ENCODE results near the gene BMF. TPM values are rescaled to one million over a fixed set of nuclear protein-coding genes. Genes with fewer than 3 reads are reported as not detected.

BMF gene
- total RNA-seq, 2 donors from 2014 or later: 23.7 to 25.9 TPM

- no peak overlapping the region for H3K4me3 Mint-ChIP-seq
- H3K36me3 Mint-ChIP-seq (ENCODE audit: insufficient read depth in 2 of 2): peaks cover 0 to 2% of the 10 kb centered on the region in 2 donors
- peaks cover 31% of the 10 kb centered on the region for H3K4me1 Mint-ChIP-seq (ENCODE audit: low read depth)
- DNase-seq (no peak), ATAC-seq (replicated peaks in 1 of 2) (no peak)
- no peak overlapping the region for H3K27ac Mint-ChIP-seq
- H3K27me3 Mint-ChIP-seq (ENCODE audit: low read depth): no peaks in the 10 kb centered on the region
- H3K9me3 Mint-ChIP-seq: no peaks in the 10 kb centered on the region
These were observed 39.2 kb downstream of the BMF start for GRCh38 chr15:40069178-40070165.

DNA sequence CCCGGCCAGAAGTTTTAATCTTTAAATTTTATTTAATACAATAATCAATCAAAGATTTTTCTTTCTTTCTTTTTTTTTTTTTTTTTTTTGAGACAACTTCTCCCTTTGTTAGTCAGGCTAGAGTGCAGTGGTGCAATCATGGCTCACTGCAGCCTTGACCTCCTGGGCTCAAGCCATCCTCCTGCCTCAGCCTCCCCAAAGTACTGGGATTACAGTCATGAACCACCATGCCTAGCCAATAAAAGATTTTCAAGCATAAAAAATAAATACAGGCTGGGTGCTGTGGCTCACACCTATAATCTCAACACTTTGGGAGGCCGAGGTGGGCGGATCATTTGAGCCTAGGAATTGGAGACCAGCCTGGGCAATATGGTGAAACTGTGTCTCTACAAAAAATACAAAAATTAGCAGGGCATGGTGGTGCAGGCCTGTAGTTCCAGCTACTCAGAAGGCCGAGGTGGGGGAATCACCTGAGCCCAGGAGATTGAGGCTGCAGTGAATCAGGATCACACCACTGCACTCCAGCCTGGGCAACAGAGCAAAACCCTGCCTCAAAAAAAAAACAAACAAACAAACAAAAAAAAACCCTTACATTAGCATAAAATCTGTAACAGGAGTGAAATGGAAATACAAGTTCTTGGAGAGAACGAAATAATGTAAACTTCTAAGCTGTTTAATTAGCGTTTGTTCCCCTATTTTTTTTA, 40.6 kb downstream of the BMF start:
- Mint-ChIP-seq H3K27ac (no peak overlapping the region), H3K27me3 (ENCODE audit: low read depth) (no peaks in the 10 kb centered on the region), H3K36me3 (ENCODE audit: insufficient read depth in 2 of 2) (no peaks in the 10 kb centered on the region), H3K4me1 (ENCODE audit: low read depth) (peaks cover 31% of the 10 kb centered on the region), H3K4me3 (no peak overlapping the region), H3K9me3 (no peaks in the 10 kb centered on the region)
- no peak for DNase-seq
- ATAC-seq (replicated peaks in 1 of 2): no peak

- no peak for DNase-seq
- no peak overlapping the region for H3K4me3 Mint-ChIP-seq
These were observed 42.1 kb downstream of the BMF start for GRCh38 chr15:40066589-40066988.

DNA sequence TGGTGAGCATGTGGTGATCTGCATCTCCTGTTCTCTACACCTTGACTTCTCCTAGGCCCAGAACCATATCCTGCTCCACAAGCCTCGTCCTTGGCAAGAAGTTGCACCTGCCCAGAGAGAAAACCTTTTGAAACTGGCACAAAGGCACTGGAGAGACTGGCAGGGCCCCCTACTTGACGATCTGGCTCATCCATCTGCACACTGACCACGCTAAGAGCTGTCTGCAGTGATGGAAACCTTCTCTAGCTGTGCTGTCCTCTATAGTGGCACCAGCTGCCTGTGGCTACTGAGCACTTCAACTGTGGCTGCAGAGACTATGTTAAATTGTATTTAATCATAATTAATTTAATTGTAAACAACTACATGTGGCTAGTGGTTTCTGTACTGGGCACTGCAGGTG, 43.5 kb downstream of the BMF start:
- Mint-ChIP-seq H3K9me3 (no peaks in the 10 kb centered on the region), H3K27me3 (ENCODE audit: low read depth) (no peaks in the 10 kb centered on the region), H3K4me1 (ENCODE audit: low read depth) (peaks cover 32% of the 10 kb centered on the region), H3K4me3 (no peak overlapping the region), H3K36me3 (ENCODE audit: insufficient read depth in 2 of 2) (peaks cover 0 to 2% of the 10 kb centered on the region in 2 donors), H3K27ac (no peak overlapping the region)
- ATAC-seq (replicated peaks in 1 of 2): no peak
- no peak for DNase-seq

More at GRCh38 chr15:40066589-40066988, 42.1 kb downstream of the BMF start:
- ATAC-seq (replicated peaks in 1 of 2): no peak
- H3K4me1 Mint-ChIP-seq (ENCODE audit: low read depth): peaks cover 32% of the 10 kb centered on the region
- H3K27me3 Mint-ChIP-seq (ENCODE audit: low read depth): no peaks in the 10 kb centered on the region
- H3K9me3 Mint-ChIP-seq: no peaks in the 10 kb centered on the region
- no peaks in the 10 kb centered on the region for H3K36me3 Mint-ChIP-seq (ENCODE audit: insufficient read depth in 2 of 2)
- no peak overlapping the region for H3K27ac Mint-ChIP-seq

DNA sequence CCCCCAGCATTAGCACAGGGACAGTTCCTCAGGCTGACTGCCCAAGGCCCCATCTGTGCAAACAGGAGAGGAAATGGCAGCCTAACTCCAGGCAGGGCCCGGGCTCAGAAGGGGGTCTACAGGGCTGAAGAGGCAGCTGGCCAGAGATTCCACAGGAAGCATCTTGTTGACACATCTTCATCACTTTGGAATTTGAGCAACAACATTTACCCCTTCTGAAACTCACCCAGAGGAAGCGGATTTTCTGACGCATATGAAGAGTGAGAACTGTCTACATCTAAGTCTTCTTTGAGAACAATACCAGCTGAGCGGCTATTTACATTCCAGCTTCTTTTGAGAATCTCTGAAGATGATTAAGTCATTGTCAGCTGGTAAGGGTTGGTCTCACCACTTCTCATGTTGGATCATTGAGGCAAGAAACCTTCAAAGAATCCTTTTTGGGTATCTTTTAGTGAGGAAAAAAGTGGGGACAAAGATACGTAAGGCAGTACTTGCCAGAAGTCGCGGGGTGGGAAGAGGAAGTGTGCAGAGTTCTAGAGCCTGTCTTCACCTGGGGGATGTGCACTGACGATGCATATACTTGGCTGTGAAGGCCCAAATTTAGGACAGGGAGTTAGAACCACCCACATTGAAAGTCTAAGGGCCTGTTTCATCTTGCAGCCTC, 44.3 kb downstream of the BMF start:
- H3K27me3 Mint-ChIP-seq (ENCODE audit: low read depth): no peaks in the 10 kb centered on the region
- H3K36me3 Mint-ChIP-seq (ENCODE audit: insufficient read depth in 2 of 2): peaks cover 0 to 2% of the 10 kb centered on the region in 2 donors
- H3K27ac Mint-ChIP-seq: no peak overlapping the region
- DNase-seq (peak in 1 of 2 donors; percentile 29), ATAC-seq (replicated peaks in 1 of 2) (peak; percentile 61 to 76)
- H3K9me3 Mint-ChIP-seq: no peaks in the 10 kb centered on the region
- H3K4me1 Mint-ChIP-seq (ENCODE audit: low read depth): peaks cover 28% of the 10 kb centered on the region
- H3K4me3 Mint-ChIP-seq: peak overlapping the region; percentile 31 to 47

DNA sequence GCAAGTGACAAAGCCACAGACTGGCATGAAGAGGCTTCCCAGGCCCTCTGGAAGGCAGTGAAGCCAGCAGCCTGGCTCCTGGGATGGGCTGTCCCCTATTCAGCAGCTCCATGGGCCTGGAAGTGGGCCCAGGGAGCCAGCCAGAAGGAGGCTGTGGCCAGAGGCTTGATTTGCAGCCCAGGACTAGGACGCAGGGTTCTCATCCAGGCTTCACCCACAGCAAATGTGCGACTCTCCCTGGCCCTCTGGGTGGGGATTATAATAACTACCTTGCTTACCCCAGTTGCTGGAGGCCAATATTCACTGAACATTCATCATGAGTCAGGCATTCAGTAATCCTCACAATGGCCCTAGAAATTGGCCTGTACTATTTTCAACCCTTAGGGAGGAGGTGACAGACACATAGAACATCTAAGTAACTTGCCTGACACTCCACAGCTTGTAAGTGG, 45.1 kb downstream of the BMF start:
- H3K27ac Mint-ChIP-seq: no peak overlapping the region
- peak; percentile 27 to 29 for ATAC-seq (replicated peaks in 1 of 2)
- H3K36me3 Mint-ChIP-seq (ENCODE audit: insufficient read depth in 2 of 2): peaks cover 0 to 2% of the 10 kb centered on the region in 2 donors
- H3K27me3 Mint-ChIP-seq (ENCODE audit: low read depth): no peaks in the 10 kb centered on the region
- H3K9me3 Mint-ChIP-seq: no peaks in the 10 kb centered on the region
- DNase-seq: no peak
- peaks cover 31% of the 10 kb centered on the region for H3K4me1 Mint-ChIP-seq (ENCODE audit: low read depth)
- no peak overlapping the region for H3K4me3 Mint-ChIP-seq

DNA sequence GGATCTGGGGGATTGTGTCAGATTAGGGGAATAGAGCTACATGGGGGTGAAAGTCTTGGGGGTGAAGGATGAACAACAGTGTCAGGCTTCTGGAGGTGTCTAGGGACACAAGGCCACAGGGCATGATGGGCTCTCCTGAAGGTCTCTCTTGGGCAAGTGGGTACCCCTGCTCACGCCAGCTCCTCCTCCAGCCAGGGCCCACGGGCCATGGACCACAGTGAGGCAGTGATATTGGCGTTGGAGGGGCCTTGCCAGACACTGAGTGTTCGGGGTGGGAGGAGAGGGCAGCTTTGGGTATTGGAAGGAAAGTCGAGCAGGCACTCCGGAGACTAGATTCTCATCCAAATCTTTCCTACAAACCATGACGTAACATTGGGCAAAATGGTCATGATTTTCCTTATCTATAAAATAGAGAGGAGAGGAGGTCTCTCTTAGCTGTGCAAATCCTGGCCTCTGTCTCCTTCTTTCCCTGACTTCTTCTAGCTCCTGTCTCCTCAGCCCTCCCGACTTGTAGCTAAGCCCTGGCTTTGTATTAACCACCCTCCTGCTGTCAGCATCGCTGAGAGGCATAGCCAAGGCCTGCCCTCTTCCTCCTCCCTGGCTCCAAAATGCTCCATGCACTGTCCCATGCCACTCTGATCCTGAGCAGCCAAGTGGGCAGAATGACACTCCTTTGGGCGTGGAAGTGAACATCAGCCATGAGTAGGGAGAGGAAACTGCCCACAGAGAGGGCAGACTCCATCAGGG, 45.7 kb downstream of the BMF start:
- Mint-ChIP-seq H3K27me3 (ENCODE audit: low read depth) (no peaks in the 10 kb centered on the region), H3K4me3 (no peak overlapping the region), H3K4me1 (ENCODE audit: low read depth) (peaks cover 37% of the 10 kb centered on the region), H3K27ac (no peak overlapping the region), H3K36me3 (ENCODE audit: insufficient read depth in 2 of 2) (peaks cover 0 to 2% of the 10 kb centered on the region in 2 donors), H3K9me3 (no peaks in the 10 kb centered on the region)
- DNase-seq (no peak), ATAC-seq (replicated peaks in 1 of 2) (no peak)

- peaks cover 45% of the 10 kb centered on the region for H3K4me1 Mint-ChIP-seq (ENCODE audit: low read depth)
- no peaks in the 10 kb centered on the region for H3K27me3 Mint-ChIP-seq (ENCODE audit: low read depth)
- peak; percentile 48 to 57 for DNase-seq
- no peak overlapping the region for H3K4me3 Mint-ChIP-seq
- H3K27ac Mint-ChIP-seq: no peak overlapping the region
- H3K9me3 Mint-ChIP-seq: no peaks in the 10 kb centered on the region
- peaks cover 0 to 2% of the 10 kb centered on the region in 2 donors for H3K36me3 Mint-ChIP-seq (ENCODE audit: insufficient read depth in 2 of 2)
- ATAC-seq (replicated peaks in 1 of 2): peak; percentile 77 to 90
These were observed 47.3 kb downstream of the BMF start for GRCh38 chr15:40061212-40061901.

- H3K9me3 Mint-ChIP-seq: no peaks in the 10 kb centered on the region
- peaks cover 50% of the 10 kb centered on the region for H3K4me1 Mint-ChIP-seq (ENCODE audit: low read depth)
- ATAC-seq (replicated peaks in 1 of 2) (no peak), DNase-seq (no peak)
- no peak overlapping the region for H3K4me3 Mint-ChIP-seq
- H3K27ac Mint-ChIP-seq: no peak overlapping the region
- H3K27me3 Mint-ChIP-seq (ENCODE audit: low read depth): no peaks in the 10 kb centered on the region
- peaks cover 0 to 2% of the 10 kb centered on the region in 2 donors for H3K36me3 Mint-ChIP-seq (ENCODE audit: insufficient read depth in 2 of 2)
These were observed 48.3 kb downstream of the BMF start for GRCh38 chr15:40060236-40060961.

DNA sequence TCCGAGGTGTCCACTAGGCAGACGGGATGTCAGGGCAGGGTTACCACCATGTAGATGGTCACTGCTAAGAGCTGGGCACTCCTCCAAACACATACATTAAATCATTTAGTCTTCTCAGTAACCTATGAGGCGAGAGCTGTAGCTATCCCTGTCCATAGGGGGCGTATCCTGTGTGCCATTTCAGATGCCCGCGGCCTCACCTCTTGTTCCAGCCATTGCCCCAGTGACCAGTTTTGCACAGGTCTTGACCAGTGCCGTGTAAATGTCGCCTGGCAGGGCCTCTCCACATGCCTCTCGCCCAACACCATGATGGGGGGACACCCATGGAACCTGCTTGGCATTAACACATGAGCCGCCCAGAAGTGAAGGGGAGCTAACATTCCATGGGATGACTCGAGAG, 48.9 kb downstream of the BMF start:
- Mint-ChIP-seq H3K27ac (no peak overlapping the region), H3K4me1 (ENCODE audit: low read depth) (peaks cover 50% of the 10 kb centered on the region)
- ATAC-seq (replicated peaks in 1 of 2): no peak

GRCh38 chr15:40058476-40059140, 50.1 kb downstream of the BMF start:
- ATAC-seq (replicated peaks in 1 of 2) (peak in 1 of 2 donors; percentile 17), DNase-seq (no peak)
- no peak overlapping the region for H3K27ac Mint-ChIP-seq
- peaks cover 50% of the 10 kb centered on the region for H3K4me1 Mint-ChIP-seq (ENCODE audit: low read depth)
- peaks cover 0 to 2% of the 10 kb centered on the region in 2 donors for H3K36me3 Mint-ChIP-seq (ENCODE audit: insufficient read depth in 2 of 2)
- H3K4me3 Mint-ChIP-seq: peak overlapping the region; percentile 17 to 56
- no peaks in the 10 kb centered on the region for H3K9me3 Mint-ChIP-seq
- no peaks in the 10 kb centered on the region for H3K27me3 Mint-ChIP-seq (ENCODE audit: low read depth)

More for the DNA sequence above, 48.9 kb downstream of the BMF start:
- DNase-seq: no peak
- no peaks in the 10 kb centered on the region for H3K27me3 Mint-ChIP-seq (ENCODE audit: low read depth)
- no peaks in the 10 kb centered on the region for H3K9me3 Mint-ChIP-seq
- H3K36me3 Mint-ChIP-seq (ENCODE audit: insufficient read depth in 2 of 2): peaks cover 0 to 2% of the 10 kb centered on the region in 2 donors
- H3K4me3 Mint-ChIP-seq: no peak overlapping the region
